CD4-positive, alpha-beta T cell treated with Interleukin-1 beta for 1 hour (primary cell): ENCODE results near the gene TAL2.

Experiments
- DNase-seq, 2 donors: peaks; one replicate each; pipeline ENCODE4 v3.0.0-alpha.2; 2020 to 2022

The TAL2 gene

DNA sequence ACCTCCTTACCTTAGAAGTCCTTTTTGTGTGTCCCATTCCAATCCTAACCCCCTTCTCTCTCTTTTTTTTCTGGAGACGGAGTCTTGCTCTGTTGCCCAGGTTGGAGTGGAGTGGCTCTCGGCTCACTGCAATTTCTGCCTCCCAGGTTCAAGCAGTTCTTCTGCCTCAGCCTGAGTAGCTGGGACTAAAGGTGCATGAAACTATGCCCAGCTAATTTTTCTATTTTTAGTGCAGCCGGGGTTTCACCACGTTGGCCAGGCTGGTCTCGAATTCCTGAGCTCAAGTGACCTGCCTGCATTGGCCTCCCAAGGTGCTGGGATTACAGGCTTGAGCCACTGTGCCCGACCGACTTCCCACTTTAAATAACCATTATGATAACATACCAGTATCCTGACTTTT, 49.6 kb downstream of the TAL2 start:
- no peak for DNase-seq

DNA sequence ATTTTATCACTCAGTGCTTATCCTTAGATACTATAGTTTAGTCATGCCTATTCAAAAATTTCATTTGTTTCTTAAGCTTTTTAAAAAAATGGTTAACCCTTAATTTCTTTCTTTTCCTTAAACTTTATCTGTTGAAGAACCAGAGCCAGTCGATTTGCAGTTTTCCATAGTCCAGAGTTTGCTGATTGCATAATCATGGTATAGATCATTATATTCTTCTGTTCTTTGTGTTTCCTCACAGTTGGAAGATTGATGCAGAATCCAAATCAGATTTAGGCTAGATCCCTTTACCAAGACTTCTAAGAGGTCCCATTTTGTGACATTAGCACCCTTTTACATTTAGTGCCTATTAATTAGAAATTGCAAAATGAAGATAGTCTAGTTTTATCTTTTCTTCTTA, 50.0 kb downstream of the TAL2 start:
- DNase-seq, result no peak
